Hematopoietic multipotent progenitor cell treated with erythropoietin and hydrocortisone succinate and interleukin-3 and kit ligand, for 4 days (in vitro differentiated cells): ENCODE data around the gene OR6N1.

ENCODE experiments used
- DNase-seq: peaks from one replicate; pipeline ENCODE4 v3.0.0-alpha.2; 2015

OR6N1 gene

DNA sequence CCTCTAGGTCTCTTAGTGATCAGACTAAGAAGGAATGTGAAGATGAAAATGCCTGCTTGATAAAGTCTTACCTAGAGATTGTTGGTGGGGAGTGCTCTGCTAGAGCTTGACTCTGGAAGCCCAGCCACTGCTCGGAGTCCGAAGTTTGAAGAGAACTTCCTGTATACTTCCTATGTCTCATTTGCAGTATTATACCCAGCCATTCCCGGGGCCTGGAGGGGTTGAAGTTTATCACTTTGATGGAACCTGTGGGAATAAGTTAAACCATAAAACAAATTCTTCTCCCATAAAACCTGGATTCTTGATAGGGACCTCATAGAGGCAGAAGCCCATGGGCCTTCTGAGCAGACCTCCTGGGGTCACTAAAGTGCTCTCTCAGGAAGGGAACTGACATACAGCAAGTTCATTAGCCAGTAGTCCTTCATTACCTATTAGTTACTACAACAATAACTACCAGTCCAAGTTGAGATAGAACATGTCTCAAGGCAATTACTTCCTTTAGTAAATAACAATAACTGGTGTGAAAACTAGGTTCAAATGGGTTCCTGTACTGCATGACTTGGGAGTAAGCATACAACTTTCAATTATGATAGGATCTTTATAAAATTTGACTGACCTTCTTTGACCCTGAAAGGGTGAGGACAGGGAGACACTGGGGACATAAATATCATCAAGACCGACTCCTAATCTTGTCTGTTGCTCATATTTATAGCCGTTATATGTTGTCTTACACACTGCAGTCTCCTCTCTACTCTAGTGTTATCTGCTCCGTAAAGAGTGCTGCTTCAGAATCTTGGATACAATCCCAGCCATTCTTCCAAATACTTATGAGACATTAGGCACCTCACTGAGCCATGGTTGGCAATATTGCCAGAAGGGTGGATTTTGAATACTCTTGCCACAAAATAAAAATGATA lies at the start of gene OR6N1:
Gene OR6N1 (minus strand): TSS at position 246 of the 917 bp plus-strand sequence. CDS start 5,513 bp downstream, outside the sequence.
- no peak for DNase-seq

GRCh38 chr1:158821723-158822122 lies 49.7 kb upstream of the OR6N1 start:
- no peak for DNase-seq

GRCh38 chr1:158819461-158820443 lies 47.8 kb upstream of the OR6N1 start:
- peak; percentile 94 for DNase-seq

DNA sequence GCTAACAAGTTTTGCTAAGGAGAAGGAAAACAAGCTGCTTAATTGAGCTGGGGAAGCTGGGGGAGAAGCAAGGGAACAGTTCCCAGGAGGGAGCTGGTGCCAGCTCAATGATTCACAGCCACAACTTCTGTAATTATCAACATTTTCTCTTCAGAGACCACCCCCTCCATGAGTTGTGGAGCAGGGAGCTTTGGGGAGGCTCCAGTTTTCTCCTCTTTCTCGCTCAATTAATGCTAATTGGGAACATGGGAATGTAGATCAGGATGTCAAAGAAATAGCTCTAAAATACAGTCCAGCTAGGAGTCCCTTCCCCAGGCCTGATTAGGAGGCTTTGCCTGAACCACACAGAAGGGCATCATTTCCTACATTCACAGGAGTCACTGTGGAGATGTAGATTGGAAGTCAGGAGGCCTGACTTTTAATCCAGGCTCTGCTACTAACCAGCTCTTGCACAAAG lies 47.0 kb upstream of the OR6N1 start:
- DNase-seq: peak; percentile 33

- DNase-seq: peak; percentile 66
Observed at GRCh38 chr1:158818560-158818959, 46.6 kb upstream of the OR6N1 start.

- no peak for DNase-seq
Observed at GRCh38 chr1:158814970-158815369, 43.0 kb upstream of the OR6N1 start.

- DNase-seq: peak; percentile 60
Observed at GRCh38 chr1:158813164-158813563, 41.2 kb upstream of the OR6N1 start.

DNA sequence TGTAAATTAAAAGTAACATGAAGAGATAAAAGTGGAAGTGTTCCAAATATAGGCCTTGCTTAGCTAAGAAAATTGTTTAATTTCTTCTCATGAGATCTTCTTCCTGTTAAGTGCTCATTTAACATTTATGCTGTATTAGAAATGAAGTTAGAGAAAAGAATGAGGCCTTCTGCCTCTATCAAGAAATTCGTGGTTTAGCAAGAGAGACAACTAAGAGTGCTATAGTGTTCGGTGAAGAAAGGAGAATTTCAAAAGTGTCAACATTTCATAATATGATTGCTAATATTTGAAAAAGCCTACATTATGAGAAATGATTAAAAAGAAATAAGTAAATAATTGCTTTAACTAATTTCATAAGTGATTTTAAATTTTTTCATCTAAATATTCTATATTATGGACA lies 40.3 kb upstream of the OR6N1 start:
- DNase-seq: no peak

GRCh38 chr1:158810311-158810710 lies 38.3 kb upstream of the OR6N1 start:
- DNase-seq: no peak

DNA sequence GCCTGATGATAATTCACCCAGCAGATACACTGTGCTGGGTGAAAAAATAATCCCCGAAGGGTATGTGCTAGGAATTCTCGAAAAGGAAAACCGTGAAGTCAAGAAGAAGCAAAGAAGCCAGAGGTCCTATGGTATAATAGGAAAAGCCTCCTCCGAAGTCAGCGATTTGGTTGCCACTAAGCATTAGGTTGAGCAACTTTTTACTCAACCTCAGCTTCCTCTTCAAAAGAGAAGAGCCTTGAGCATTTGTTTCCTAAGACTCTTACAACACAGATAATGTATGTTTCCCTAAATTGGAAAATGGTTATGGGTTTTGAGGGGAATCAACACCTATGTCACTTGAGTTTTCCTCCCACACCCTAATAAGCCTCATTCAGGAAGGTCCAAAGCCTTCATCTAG lies 37.9 kb upstream of the OR6N1 start:
- peak; percentile 73 for DNase-seq

GRCh38 chr1:158809256-158809655 lies 37.3 kb upstream of the OR6N1 start:
- DNase-seq: peak; percentile 64

DNA sequence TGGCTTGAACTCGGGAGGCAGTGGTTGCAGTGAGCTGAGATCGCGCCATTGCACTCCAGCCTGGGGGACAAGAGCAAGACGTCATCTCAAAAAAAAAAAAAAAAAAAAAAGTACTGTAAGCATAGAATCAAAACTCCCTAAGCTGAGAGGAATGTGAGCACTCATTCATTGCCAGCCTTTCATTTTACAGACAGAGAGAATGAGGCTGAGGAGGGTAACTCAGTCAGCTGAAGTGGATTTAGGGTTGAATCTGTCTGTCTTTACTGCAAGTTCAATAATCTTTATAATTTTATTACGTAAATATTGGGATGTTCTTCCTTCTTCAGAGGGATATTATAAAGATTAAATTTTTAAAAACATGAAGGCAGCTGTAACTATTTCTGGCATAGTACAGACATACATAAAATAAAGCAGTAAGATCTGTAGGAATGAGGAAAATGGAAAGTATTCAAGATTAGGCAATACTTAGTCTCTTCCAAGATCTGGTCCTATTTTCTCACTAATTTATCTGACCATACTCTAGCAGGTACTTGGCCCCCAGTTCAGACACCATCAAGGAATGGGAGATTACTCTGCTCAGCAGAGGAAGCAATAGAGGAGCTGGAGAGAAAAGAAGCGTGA lies 35.0 kb upstream of the OR6N1 start:
- DNase-seq: no peak

- DNase-seq: no peak
Observed at GRCh38 chr1:158803678-158804077, 31.7 kb upstream of the OR6N1 start.

- DNase-seq: peak; percentile 31
Observed at GRCh38 chr1:158801396-158801795, 29.4 kb upstream of the OR6N1 start.

DNA sequence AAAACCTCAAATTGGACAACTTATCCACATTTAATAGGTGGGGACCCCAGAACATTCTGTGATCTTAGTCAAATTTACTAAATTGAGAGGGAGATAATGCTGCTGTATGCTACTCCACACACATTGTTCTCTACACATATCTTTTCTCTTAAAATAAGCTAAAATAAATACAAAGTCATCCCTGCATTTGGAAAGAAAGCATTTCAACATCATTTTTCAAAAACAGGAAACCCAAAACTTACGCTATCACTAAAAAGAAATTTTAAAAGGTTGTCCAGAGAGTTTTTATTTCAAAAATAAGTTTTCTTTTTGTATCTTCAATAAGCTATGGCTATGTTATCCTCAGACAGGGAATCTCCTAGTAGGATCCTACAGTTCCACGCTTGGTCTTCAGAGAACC lies 28.5 kb upstream of the OR6N1 start:
- no peak for DNase-seq

GRCh38 chr1:158799689-158800088 lies 27.7 kb upstream of the OR6N1 start:
- DNase-seq: peak; percentile 41

DNA sequence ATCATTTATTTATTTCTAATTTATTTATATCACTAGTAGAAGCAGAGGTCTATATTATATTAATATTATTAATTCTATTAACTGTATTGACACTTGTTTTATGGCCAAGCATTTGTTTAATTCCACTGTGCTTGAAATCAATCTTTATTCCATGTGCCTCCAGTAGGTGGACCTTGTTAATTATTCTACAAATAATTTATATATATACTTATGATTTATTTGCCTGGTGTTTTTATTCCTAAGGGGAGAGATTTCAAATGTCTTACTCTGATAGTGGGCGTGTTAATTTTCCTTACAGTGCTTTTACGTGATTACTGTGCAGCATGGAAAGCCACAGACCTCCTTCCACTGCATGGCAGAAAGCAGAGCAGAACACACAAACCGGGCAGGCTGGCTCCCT lies 26.5 kb upstream of the OR6N1 start:
- peak; percentile 40 for DNase-seq

GRCh38 chr1:158794247-158794646 lies 22.3 kb upstream of the OR6N1 start:
- no peak for DNase-seq

DNA sequence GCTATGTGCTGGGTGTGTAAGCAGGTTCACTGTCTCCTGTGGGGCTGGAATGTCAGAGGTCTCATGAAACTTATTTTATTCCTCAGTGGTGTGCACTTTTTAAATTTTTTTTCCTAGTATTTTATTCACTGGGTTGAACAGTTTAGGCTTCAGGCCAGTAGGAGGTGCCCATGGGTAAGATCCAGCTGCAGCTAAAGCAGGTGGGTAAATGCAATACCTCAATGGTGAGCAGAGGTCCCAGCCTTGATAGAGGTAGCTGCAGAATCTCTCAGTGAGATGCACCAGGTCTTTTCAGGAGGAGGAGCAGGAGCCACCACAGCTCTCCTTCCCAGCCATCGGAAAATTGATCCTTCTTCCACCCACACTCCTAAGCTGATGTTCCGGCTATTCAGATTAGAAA lies 21.6 kb upstream of the OR6N1 start:
- no peak for DNase-seq

GRCh38 chr1:158781104-158781503 lies 9.1 kb upstream of the OR6N1 start, which contains the start of gene OR6N2:
Gene OR6N2 (minus strand): TSS chr1:158781204. CDS start chr1:158777635, 3,569 bp downstream.
- no peak for DNase-seq

GRCh38 chr1:158754420-158754819 lies 17.6 kb downstream of the OR6N1 start, which contains the start of gene OR6K6:
Gene OR6K6 (plus strand): TSS chr1:158754720. CDS start chr1:158754888, 168 bp downstream.
- no peak for DNase-seq

- DNase-seq: no peak
Observed at GRCh38 chr1:158752155-158752712, 19.8 kb downstream of the OR6N1 start.
